RPMI7951 (cell line): Measurements from ENCODE around the gene CHRM3. TPM values are rescaled to one million over a fixed set of nuclear protein-coding genes. Genes with fewer than 3 reads are reported as not detected.

Source experiments
- DNase-seq: peaks from one replicate; pipeline ENCODE4 v3.0.0-alpha.2; 2012; ENCODE audit warnings: low read depth
- total RNA-seq: library from RNA; depleted of rRNA; stranded (reverse); fragments of >200 nt; shearing (Covaris generic); gene quantifications from 2 replicates; pipeline ENCODE4 v1.2.3, GENCODE V29; 2014

Gene CHRM3
- total RNA-seq, 1 experiment from 2014 or later, result 0.12 TPM

GRCh38 chr1:239413916-239414315 lies 27.5 kb downstream of the CHRM3 start:
- no peak for DNase-seq

GRCh38 chr1:239417221-239417620 lies 30.9 kb downstream of the CHRM3 start:
- no peak for DNase-seq

GRCh38 chr1:239417986-239418640 lies 31.7 kb downstream of the CHRM3 start:
- DNase-seq, result no peak

- no peak for DNase-seq
Measured at GRCh38 chr1:239418681-239419080, 32.3 kb downstream of the CHRM3 start.

- DNase-seq, result no peak
Measured at GRCh38 chr1:239421811-239422210, 35.4 kb downstream of the CHRM3 start.

GRCh38 chr1:239422818-239423217 lies 36.5 kb downstream of the CHRM3 start:
- DNase-seq, result no peak

- peak; percentile 9 for DNase-seq
Measured at GRCh38 chr1:239426821-239427475, 40.6 kb downstream of the CHRM3 start.

- DNase-seq, result no peak
Measured at GRCh38 chr1:239427712-239428111, 41.3 kb downstream of the CHRM3 start.

GRCh38 chr1:239428120-239428710 lies 41.8 kb downstream of the CHRM3 start:
- no peak for DNase-seq

GRCh38 chr1:239429163-239429562 lies 42.8 kb downstream of the CHRM3 start:
- DNase-seq, result no peak

- no peak for DNase-seq
Measured at GRCh38 chr1:239432255-239432654, 45.9 kb downstream of the CHRM3 start.

GRCh38 chr1:239434181-239434580 lies 47.8 kb downstream of the CHRM3 start:
- DNase-seq, result no peak
